Osteoblast (primary cell): ENCODE measurements around the gene ESPNL. TPM values are rescaled to one million over a fixed set of nuclear protein-coding genes. Genes with fewer than 3 reads are reported as not detected.

Source experiments
- DNase-seq: peaks from one replicate; pipeline ENCODE4 v3.0.0; 2011; ENCODE audit warnings: low spot score, mixed read lengths; ENCODE audit not compliant: insufficient read length; ENCODE audit errors: missing footprints
- H2AFZ ChIP-seq: 2 replicates; pipeline ENCODE4 v1.6.0; 2011; ENCODE audit warnings: mild to moderate bottlenecking, low read length
- H3K27ac ChIP-seq: 2 replicates; pipeline ENCODE4 v1.5.1; 2011; ENCODE audit warnings: mild to moderate bottlenecking, low read depth, low read length, moderate library complexity
- H3K27me3 ChIP-seq: 2 replicates; pipeline ENCODE4 v1.6.0; 2012; ENCODE audit warnings: mild to moderate bottlenecking, control low read depth, inconsistent platforms, low read length, moderate library complexity; ENCODE audit not compliant: insufficient read depth
- H3K36me3 ChIP-seq: 2 replicates; pipeline ENCODE4 v1.5.1; 2011; ENCODE audit warnings: mild to moderate bottlenecking, low read length, control low read depth, moderate library complexity; ENCODE audit not compliant: insufficient read depth
- H3K4me1 ChIP-seq: 2 replicates; pipeline ENCODE4 v1.5.1; 2011; ENCODE audit warnings: mild to moderate bottlenecking, low read length, control low read depth, moderate library complexity; ENCODE audit not compliant: insufficient read depth
- H3K4me2 ChIP-seq: 2 replicates; pipeline ENCODE4 v1.6.0; 2011; ENCODE audit warnings: mild to moderate bottlenecking, low read length; ENCODE audit not compliant: insufficient read depth
- H3K4me3 ChIP-seq: fragments of 200-600 bp; sonication (generic); 3 replicates; pipeline ENCODE4 v1.5.1; 2012; ENCODE audit warnings: mild to moderate bottlenecking, low read length, inconsistent platforms; ENCODE audit not compliant: insufficient read depth
- H3K79me2 ChIP-seq: 2 replicates; pipeline ENCODE4 v1.6.0; 2012; ENCODE audit warnings: mild to moderate bottlenecking, low read length, control low read depth, inconsistent platforms; ENCODE audit not compliant: insufficient read depth
- H3K9me3 ChIP-seq: 2 replicates; pipeline ENCODE4 v1.5.1; 2011; ENCODE audit warnings: low read depth, low read length, control low read depth
- H4K20me1 ChIP-seq: 2 replicates; pipeline ENCODE4 v1.6.0; 2012; ENCODE audit warnings: mild to moderate bottlenecking, low read length, control low read depth; ENCODE audit not compliant: insufficient read depth
- CTCF ChIP-seq: IDR thresholded peaks from 2 replicates; pipeline ENCODE4 v1.5.1; 2011; ENCODE audit warnings: mild to moderate bottlenecking, low read depth, low read length, moderate library complexity; ENCODE audit errors: extremely low read depth
- total RNA-seq: library from RNA; depleted of rRNA; stranded (reverse); fragments of >200 nt; gene quantifications from 2 replicates; pipeline ENCODE4 v1.2.3, GENCODE V29; 2012

The ESPNL gene
- total RNA-seq, 1 donor: 9.8 TPM

GRCh38 chr2:238130696-238131628 is 30.8 kb downstream of the ESPNL start:
- Histone ChIP-seq H3K9me3 (no peaks in the 10 kb centered on the region), H3K27ac (no peak overlapping the region), H3K4me1 (peaks cover 12% of the 10 kb centered on the region), H4K20me1 (no peaks in the 10 kb centered on the region), H3K36me3 (no peaks in the 10 kb centered on the region), H3K4me3 (no peak overlapping the region), H3K79me2 (no peaks in the 10 kb centered on the region), H3K4me2 (no peak overlapping the region), H3K27me3 (no peaks in the 10 kb centered on the region), H2AFZ (no peak overlapping the region)
- TF ChIP-seq CTCF: no peak
- DNase-seq: peak; percentile 57

- Histone ChIP-seq H3K4me1 (peaks cover 11% of the 10 kb centered on the region), H2AFZ (no peak overlapping the region), H3K4me3 (no peak overlapping the region), H3K27me3 (no peaks in the 10 kb centered on the region), H3K27ac (no peak overlapping the region), H3K9me3 (no peaks in the 10 kb centered on the region), H4K20me1 (no peaks in the 10 kb centered on the region), H3K4me2 (no peak overlapping the region), H3K36me3 (no peaks in the 10 kb centered on the region), H3K79me2 (no peaks in the 10 kb centered on the region)
- DNase-seq: peak; percentile 74
- no peak for TF ChIP-seq CTCF
Observed at GRCh38 chr2:238131761-238132462, 31.8 kb downstream of the ESPNL start.

- H3K27me3 ChIP-seq: no peaks in the 10 kb centered on the region
- no peak overlapping the region for H2AFZ ChIP-seq
- TF ChIP-seq CTCF: no peak
- H3K79me2 ChIP-seq: no peaks in the 10 kb centered on the region
- H3K4me1 ChIP-seq: peaks cover 4% of the 10 kb centered on the region
- no peak overlapping the region for H3K4me2 ChIP-seq
- H4K20me1 ChIP-seq: no peaks in the 10 kb centered on the region
- no peaks in the 10 kb centered on the region for H3K36me3 ChIP-seq
- peak; percentile 86 for DNase-seq
- no peak overlapping the region for H3K4me3 ChIP-seq
- H3K27ac ChIP-seq: no peak overlapping the region
- H3K9me3 ChIP-seq: no peaks in the 10 kb centered on the region
Observed at GRCh38 chr2:238132463-238133450, 32.6 kb downstream of the ESPNL start.
